GM21619 (cell line): ENCODE results near the gene TCF12.
"Not testable (repeated sequence)": the region's sequence is repeated elsewhere in the genome, so short reads cannot be mapped to it uniquely, and the experiment has no call there.

Experiments used
- ATAC-seq: cut with Tn5 transposase; IDR thresholded peaks from one replicate; pipeline ENCODE4 v1.9.1; 2021; ENCODE audit not compliant: unreplicated experiment

Gene TCF12

DNA sequence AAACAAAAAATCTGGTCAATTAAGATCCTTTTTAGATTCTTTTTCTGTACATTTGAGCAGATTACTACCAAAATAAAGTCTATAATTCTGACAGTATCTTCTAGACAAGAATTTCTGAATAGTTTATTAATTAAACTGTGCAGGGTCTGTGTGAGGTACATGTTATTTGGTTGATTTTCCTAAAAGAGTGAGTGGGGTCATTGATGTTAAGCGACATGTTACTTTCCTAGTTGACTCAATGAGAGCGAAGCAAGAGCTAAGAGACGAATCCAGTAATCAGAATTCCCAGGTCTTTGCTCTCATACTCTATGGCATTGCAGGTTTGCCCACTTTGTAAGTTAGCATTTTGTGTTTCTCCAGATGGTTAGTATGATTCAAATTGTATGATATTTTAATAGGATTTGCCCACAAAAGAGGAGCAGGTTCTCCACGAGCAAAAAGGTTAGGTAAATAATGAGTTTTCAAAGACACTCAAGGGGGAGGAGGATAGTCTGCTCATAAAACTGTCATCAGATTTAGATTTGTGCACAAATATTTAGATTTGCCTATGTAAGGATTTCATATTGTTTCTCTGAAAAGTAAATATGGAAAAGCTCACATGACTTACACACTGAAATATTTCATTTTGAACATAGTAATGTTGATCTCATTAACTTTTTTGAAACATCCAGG lies 240.7 kb downstream of the TCF12 start:
- no peak for ATAC-seq

DNA sequence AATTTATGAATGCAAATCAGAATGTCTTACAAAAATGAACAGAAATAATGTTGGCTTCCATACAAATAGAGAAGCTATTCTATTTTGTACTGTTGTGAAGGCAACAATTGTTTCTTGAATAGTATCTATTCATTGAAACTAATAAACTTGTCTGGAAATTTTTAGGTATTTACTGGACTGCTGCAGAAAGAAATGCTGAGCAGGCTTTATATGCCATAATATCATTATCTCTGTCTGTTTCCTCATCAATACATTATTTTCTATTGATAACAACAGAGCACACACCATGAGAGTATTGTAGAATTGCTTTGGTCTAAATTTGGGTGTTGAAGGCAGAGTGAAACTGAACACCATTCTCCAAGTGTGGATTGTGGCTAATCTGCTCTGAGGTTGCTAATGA lies 241.3 kb downstream of the TCF12 start:
- no peak for ATAC-seq

DNA sequence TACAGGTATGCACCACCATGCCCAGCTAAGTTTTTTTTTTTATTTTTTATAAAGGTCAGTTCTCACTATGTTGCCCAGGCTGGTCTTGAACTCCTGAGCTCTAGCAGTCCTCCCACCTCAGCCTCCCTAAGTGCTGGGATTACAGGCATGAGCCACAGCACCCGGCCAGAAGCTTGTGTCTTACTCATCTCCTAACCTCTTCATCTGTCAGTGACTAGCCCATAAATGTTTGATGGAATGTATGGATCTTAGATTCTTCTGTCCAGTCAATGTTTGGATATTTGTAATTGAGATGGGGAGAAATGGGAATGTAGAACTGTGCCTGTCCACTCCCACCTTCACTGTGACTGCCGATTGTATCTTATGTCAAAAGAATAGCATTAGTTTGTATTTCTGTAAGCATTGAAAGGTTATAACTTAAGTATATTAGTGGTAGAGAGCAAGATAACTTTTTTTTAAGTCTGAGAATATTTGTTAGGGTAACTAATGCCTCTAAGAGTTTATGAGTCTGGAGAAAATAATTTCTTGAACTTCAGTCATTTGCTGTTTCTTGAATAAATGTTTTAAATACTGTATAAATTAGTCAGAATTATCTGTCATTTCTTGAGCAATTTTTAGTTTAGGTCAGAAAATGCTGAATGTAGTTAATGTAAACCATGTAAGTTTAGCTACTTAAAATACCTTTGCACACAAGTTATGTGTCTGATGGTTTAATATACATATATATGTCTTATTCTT lies 242.5 kb downstream of the TCF12 start:
- no peak for ATAC-seq

DNA sequence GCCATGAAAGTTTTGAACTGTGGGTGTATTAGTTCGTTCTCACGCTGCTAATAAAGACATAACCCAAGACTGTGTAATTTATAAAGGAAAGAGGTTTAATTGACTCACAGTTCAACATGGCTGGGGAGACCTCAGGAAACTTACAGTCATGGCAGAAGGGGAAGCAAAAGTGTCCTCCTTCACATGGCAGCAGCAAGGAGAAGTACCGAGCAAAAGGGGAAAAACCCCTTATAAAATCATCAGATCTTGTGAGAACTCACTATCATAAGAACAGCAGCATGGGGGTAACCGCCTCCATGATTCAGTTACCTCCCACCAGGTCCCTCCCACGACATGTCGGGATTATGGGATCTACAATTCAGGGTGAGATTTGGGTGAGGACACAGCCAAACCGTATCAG lies 245.8 kb downstream of the TCF12 start:
- not testable (repeated sequence) for ATAC-seq

DNA sequence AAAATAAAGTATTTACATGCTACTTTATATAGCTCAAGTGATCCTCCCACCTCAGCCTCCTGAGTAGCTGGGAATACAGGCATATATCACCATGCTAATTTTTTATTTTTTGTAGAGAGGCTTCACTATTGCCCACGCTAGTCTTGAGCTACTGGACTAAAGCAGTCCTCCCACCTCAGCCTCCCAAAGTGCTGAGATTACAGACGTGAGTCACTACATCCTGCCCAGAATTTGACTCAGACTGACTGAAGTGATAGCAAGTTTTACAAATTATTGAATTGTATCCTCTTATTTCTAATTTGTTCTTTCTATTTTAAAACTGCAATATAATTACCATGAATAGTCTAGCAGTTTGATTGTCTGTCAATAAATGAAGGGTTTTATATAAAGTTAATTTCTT lies 247.5 kb downstream of the TCF12 start:
- no peak for ATAC-seq

DNA sequence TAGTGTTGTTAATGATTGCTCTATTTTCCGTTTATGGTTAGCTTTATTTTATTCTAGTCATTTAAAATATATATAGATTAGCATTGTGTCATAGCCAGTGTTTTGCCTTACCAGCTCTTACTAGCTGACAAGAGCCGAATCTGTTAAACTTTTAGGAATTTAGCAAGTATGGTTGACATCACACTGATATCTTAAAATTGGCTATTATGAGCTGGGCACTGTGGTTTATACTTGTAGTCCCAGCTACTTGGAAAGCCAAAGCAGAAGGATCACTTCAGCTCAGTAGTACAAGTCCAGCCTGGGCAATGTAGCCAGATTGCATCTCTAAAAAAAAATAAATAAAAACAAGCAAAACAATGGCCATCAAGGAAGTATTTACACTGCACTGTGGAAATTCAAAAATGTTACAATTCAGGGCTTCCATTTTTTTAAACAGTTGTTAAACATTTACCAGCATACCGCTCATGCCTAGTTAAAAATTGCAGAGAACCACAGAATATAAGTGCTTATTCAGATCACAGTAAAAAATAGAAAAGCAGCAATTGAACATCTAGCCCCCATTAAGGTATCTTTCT lies 249.5 kb downstream of the TCF12 start:
- no peak for ATAC-seq

DNA sequence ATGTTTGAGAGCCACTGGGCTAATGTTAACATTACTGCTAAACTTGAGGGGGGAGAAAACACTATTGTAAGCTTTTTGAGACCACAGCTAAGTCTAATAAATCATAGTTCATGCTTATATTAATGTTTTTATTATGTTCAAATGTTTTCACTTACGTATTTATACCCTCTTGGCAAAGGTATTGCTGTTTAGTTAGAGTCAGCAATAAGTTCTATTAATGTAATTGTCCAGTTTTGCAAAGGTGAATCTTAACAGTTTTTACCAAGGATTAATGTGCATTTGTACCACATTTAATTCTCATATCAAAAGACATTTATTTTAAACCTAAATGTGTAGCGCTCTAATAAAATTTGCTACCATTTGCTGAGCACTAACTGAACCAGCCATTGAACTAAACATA lies 251.2 kb downstream of the TCF12 start:
- no peak for ATAC-seq

DNA sequence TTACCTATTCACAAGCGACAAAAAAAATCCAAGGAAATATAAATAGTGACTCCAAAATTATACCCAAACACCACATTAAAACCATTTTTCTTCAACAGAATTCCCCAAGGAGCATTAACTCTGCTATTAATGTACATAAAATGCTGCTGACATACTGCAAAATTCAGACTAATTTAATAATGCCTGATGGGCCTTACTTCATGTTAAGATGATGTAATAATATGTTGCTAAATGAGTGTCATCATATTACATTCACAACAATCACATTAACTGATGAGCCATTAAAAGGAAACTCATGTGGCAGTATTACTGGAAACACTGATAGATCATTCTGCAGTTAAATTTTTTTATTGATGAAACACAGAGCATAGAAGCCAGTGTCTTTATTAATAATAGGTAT lies 253.0 kb downstream of the TCF12 start:
- no peak for ATAC-seq

DNA sequence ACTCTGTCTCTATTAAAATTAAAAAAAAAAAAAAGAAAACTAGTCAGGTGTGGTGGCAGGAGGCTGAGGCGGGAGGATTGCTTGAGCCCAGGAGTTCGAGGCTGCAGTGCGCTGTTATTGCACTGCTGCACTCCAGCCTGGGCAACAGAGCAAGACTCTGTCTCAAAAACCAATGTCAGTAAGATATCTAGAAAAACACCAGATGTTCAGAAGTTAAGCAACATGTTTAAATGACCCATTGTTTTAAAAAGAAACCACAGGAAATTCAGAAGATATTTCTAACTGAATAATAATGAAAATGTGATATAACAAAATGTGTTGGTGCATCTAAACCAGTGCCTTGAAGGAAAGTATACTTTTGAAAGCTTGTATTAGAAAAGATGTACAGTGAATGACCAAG lies 254.5 kb downstream of the TCF12 start:
- ATAC-seq = no peak

DNA sequence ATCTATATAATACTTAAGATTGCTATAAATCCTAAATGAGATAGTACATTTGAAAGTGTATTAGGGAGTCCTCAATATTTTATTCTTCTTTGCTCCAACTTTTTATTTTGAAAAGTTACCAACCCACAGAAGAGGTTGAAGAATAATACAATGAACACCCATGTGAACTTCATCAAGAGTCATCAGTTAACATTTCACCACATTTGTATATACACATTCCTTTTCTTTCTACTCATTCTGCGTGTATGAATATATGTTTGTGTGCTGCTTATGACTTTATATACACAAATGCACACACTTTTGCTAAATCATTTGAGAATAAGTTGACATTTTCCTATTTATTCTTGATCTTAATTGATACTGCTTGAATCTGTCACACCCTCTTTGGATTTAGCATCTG lies 264.6 kb downstream of the TCF12 start:
- ATAC-seq = no peak

DNA sequence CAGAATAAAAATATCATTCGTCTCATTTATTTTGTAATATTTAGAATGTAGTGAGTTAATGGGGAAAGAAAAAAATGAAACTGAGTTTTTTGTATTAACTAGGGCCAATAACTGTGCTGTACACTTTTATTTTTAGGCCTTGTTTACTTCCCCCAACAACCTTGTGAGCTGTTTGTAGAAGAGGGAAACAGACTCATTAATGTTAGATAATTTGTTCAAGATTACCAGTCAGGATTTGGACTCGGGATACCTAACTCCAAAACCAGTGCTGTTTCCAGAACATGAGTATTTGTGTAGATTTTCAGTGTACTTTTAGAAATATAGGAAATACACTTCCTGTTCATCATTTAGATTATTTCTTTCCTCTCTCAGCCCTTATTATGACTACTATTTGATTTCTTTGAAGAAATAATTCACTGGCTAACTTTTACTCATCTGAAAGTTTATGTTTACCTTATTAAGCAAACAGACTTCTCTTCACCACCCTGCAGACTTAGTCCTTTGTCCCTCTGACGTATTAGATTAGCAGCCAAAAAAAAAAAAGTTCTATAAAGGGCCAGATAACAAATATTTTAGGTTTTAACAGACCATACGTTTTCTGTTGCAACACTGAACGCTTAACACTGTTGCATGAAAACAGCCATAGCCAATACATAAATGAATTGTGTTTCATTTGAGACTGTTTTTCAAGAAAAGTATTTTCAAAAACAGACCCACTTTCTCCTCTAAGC lies 265.3 kb downstream of the TCF12 start:
- ATAC-seq = no peak

DNA sequence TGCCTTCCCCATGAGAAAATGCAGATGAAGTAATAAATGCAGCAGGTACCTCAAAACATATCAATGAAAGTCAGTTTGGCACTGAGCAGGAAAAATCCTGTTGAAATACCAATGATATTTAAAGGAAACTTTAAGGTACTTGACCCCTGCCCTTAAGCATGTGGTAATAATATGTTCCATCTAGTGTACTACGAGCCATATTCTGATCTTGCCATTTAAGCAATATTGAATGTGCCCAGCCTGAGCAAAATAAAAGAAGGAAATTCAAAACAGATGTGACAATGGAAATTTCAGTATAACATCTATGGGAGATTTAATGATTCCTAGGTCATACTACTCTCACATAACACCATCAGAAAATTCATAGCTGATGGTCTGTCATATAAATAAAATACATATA lies 266.1 kb downstream of the TCF12 start:
- ATAC-seq = no peak

DNA sequence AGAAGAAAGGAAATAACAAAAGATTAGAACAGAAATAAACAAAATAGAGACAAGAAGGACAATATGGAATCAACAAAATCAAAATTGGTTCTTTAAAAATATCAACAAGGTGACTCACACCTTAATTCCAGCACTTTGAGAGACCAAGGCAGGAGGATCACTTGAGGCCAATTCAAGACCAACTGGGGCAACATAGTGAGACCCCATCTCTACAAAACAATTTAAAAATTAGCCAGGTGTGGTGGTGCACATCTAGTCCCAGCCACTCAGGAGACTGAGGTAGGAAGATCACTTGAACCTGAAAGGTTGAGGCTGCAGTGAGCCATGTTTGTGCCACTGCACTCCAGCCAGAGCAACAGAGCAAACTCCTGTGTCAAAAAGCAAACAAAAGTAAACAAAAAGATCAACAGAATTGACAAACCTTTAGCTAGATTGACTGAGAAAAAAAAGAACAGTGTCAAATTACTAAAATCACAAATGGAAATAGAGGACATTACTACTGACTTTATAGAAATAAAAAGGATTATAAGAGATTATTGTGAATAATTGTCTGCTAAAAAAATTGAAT lies 267.1 kb downstream of the TCF12 start:
- ATAC-seq = no peak

DNA sequence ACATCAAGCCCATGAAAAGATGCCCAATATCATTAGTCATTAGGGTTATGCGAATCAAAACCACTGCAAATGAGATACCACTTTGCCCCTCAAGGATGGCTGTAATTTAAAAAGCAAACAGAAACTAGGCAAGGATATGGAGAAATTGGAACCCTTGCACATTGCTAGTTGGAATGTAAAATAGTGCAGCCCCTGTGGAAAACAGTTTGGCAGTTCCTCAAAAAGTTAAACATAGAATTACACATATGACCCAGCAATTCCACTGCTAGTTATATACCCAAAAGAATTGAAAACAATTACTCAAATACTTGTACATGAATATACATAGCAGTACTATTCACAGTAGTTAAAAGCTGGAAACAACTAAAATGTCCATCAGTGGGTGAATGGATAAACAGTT lies 271.0 kb downstream of the TCF12 start:
- no peak for ATAC-seq

DNA sequence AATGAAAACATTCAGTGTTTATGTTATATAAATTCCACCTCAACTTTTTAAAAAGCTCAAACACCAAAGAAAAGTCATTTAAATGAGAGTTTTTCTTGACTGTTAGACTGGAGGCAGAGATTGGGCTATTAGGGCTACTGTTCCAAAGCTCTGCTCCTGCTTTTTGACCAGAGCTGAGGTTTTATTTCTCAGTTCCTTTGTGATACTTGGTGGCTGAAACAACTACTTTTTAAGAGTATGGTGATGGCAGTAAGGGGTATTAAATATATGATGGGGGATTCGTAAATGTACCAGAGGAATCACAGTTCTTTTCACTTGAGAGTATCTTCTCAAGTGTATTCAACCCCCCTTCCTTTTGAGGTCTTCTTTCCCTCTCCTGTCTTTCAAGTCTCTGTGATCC lies 271.8 kb downstream of the TCF12 start:
- no peak for ATAC-seq

DNA sequence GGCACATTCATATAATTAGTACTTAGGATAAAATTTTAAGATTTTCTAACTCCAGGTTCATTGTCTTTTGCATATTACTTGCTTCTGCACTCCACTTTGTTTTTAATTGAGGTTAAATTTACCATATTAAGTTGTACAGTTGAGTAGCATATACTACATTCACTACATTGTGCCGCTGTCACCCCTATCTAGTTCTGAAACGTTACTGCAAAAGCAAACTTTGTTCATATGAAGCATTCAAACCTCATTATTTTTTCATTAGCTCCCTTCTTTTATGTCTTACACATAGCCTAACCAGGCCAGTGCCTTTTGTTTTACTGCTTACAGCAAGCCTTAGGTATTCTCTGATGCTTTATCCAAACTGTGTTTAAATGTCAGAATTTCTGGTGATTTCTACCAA lies 274.7 kb downstream of the TCF12 start:
- no peak for ATAC-seq

DNA sequence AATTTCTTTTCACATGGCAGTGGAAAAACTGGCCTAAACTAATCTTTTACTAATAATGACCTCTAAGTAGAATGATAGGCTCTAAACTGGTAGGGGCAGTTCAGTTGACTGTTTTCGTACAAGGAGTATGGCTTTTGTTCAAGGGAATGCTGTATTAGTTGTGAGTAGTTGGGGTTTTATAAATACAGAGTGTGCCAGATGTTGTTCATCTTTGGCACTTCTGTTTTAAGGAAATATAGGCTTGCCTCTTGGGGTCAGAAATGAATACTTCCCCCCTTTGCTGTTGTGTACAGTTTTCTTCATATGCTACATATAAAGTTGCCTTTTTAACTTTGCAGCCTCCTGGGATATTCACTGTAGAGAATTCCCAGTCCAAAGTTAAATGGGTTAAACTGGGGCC lies 276.9 kb downstream of the TCF12 start:
- no peak for ATAC-seq

DNA sequence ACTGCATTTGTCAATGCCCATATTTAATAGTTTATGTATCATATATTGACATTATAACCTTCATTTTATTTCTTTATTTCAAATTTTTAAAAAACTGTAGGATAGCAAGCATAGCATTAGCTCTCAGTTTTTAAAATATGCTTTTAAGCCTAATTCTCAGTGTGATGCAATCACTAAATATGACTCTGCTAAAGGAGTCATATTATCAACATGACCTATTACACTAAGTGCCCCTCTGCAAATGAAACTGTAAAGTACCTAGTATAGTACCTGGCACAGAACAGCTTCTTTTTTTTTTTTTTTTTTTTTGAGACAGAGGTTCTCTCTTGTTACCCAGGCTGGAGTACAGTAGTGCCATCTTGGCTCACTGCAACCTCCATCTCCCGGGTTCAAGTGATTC lies 278.4 kb downstream of the TCF12 start:
- no peak for ATAC-seq

DNA sequence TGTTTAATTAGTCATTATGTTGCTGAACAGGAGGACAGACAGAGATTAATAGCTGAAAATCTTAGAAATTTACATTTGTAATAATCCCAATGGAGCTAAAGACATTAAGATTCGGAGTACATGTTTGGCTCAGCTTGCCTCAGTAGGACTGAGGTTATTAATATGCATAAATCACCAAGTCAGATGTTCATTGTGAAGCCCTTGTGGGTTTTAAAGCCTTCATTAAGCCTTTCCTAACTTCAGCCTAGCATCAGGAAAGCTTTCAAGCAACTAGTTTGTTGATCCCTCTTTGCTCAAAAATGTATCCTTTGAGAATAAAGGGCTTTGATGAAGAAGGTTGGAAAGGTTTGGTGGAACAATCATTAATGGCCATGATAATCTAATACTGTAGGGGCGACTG lies 279.7 kb downstream of the TCF12 start:
- ATAC-seq = no peak

DNA sequence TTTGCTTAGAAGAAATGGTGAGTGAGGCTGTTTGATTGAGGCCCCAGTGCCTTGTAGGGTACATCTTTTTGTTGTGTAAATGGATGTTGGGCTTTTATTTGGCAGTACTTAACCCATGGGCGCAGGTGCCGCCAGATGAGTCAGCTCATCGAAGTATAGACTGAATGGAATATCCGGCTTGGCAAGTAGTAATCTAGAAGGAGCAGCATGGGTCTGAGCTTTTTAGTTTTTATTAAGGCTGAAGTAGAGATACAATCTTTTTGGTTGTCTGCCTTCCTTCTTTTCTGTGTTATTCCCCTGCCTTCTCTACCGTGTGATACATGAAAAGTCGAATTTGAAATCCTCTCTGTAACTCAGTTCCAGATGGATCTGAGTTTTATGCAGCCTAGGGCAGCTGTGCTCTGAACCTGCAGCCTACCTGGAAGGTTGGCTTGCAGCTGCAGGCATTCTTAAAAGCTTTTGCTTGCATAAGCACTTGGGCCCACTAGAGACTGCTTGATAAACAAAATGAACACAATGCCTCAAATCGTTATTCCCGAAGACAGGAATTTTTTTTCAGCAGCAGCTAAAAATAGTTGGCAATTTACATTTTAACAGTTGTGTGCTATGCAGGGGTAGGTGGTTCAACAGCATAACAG lies 280.3 kb downstream of the TCF12 start:
- no peak for ATAC-seq

DNA sequence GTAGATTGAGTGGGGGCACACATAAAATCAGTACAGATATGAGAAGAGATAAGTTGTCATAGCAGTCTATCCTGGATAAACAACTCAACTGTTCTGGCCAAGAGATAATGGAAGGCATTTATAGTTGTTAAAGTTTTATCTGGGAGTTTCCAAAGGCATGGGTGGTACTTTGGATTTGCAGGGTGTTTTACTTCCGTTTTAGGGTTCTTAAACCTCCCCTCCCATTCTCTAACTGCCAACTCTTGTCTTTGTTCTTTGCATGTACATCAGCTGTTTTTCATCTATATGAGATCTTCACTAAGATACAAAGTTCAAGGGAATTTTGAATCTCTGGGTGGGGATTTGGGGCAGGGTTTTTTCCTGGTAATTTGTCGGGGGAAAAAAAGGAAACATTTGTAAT lies 283.1 kb downstream of the TCF12 start:
- ATAC-seq = no peak
